H1 (cell line): ENCODE data around the gene FBH1. TPM values are rescaled to one million over a fixed set of nuclear protein-coding genes. Genes with fewer than 3 reads are reported as not detected.

Experiments used
- GABPA ChIP-seq: IDR thresholded peaks from 2 replicates; pipeline ENCODE4 v1.6.1; 2011; ENCODE audit warnings: mild to moderate bottlenecking, low read length, moderate library complexity, borderline replicate concordance; ENCODE audit not compliant: insufficient read depth
- HDAC6 ChIP-seq: IDR thresholded peaks from one replicate; pipeline ENCODE4 v1.7.1; 2012; ENCODE audit warnings: low read depth, mild to moderate bottlenecking, inconsistent platforms, low read length, moderate library complexity
- polyA plus RNA-seq, 7 experiments: library from polyadenylated mRNA; depleted of rRNA in 3 of 7; stranded (reverse) in 5 of 7; unstranded in 2 of 7; fragments of >200 nt in 5 of 7; fragments of 200-250 nt in 2 of 7; gene quantifications; 1 replicate in 5 of 7; 2 replicates in 1 of 7; 4 replicates in 1 of 7; pipeline versions ENCODE4 v1.2.1 to v1.2.3, GENCODE V29; 2011 to 2013; ENCODE audit warnings: missing spikeins in 2 of 7, mixed read lengths in 2 of 7
- total RNA-seq: library from RNA; stranded (reverse); fragmentation: NEBNext Ultra II Directional; extraction: Animal tissue kit (Norgen Biotek cat#: 25700); gene quantifications from 2 replicates; pipeline ENCODE4 v1.2.1, GENCODE V29; 2021

The FBH1 gene
- total and polyA plus RNA-seq, 2 of the 8 experiments (the other 6 are each of a cell fraction or from before 2014, with no cell fraction given) = 31.1 to 51.8 TPM

DNA sequence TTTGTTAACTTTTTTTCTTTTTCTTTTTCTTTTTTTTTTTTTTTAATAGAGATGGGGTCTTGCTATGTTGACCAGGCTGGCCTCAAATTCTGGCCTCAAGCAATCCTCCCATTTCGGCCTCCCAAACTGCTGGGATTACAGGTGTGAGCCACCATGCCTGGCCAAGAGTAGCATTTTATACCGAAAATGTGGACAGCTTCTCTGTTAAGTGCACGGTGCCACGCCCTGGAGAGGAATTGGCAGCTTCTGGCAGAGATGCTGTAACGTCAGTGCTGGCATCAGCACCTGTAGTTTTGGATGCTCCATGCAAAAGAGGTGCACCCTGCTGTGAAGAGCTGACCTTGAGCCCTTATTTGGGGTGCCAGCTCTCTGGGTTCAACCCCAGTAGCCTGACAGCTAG, 69.1 kb downstream of the FBH1 start (continued):
- TF ChIP-seq GABPA = no peak
- TF ChIP-seq HDAC6 = no peak
